HG02943 (cell line): ENCODE results near the gene KCNC4.

ENCODE experiments used
- ATAC-seq: cut with Tn5 transposase; IDR thresholded peaks from one replicate; pipeline ENCODE4 v1.9.1; 2021; ENCODE audit warnings: mild to moderate bottlenecking, low read depth, moderate library complexity; ENCODE audit not compliant: unreplicated experiment

Gene KCNC4

GRCh38 chr1:110248746-110249145 is 38.6 kb downstream of the KCNC4 start:
- no peak for ATAC-seq

DNA sequence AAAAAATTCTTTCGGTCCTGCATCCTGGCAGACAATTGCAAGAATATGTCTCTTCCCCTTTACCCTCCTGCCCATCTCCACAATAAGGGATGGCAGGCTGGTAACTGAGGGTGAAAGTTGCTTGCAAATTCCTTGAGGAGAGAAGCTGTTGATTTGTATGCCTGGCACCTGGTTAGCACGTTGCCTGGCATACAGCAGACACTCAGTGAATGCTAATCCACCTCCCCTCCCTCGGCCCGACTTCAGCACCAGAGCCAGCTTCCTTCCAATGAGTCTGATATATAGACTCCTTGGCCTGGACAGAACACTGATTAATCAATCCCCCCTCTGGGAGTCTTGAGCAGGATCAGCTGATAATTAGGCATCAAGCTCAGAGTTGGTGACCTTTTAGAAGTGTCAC is 39.1 kb downstream of the KCNC4 start:
- no peak for ATAC-seq

DNA sequence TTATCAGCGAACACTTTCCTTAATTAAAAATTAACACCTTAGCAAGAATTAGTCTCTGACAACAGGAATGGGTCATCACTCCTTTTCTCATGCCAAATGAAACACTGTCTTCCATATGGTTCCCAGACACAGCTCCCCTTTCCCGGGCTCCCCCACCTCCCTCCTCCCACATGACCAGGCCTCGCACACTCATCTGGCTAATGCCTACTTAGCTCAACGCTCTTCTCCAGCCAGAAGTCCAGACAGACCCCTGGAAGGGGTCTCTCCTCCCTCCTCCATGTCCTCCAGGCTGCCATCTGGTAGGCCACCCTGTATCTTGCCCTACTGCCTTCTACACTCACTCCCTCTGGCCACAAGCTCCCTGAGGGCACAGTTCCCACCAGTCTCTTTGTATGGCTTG is 39.9 kb downstream of the KCNC4 start:
- ATAC-seq, result no peak

DNA sequence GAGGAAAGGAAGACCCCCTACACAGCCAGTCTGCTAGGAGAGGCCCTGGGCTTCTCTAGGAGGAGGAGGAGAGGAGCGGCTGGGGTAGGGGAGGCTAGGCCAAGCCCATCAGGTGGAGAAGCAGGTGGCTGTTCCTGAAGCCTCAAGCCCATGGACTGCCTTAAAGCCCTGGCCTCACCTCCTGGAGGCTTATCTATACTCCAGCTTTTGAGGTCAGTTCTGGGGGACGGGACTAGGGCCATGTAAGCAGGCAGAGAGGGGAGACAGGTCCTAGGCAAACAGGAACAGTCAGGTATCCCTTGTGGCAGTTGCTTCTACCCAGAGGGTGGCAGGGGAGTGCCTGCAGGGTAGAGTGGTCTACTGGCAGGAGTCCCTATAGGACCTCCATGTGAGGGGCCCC is 40.6 kb downstream of the KCNC4 start:
- ATAC-seq, result no peak

GRCh38 chr1:110253213-110253612 is 43.1 kb downstream of the KCNC4 start:
- no peak for ATAC-seq

GRCh38 chr1:110254604-110255391 is 44.7 kb downstream of the KCNC4 start:
- ATAC-seq, result no peak

GRCh38 chr1:110255392-110255787 is 45.3 kb downstream of the KCNC4 start:
- ATAC-seq, result no peak

DNA sequence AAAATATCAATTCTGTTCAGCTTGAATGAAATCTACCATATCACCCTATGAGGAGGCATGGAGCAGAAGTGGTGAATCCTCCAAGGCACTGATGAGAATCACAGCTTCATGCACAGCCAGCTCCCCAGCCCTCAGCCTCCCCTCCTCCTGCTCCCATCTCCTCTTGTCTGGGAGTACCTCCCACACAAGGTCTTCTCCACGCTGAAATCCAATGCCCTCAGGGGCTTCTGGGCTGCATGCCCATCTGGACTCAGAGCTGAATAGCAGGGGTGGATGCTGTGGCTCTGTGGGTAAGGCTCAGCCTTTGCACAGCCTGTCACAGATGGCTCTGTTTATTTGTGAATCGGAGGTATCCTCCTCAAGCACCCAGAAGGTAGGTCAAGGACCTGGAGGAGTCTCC is 48.6 kb downstream of the KCNC4 start:
- ATAC-seq, result no peak

- no peak for ATAC-seq
These were observed 49.7 kb downstream of the KCNC4 start for GRCh38 chr1:110259770-110260169.
